Measurements from ENCODE around the gene SMARCAD1.

SMARCAD1 gene

GRCh38 chr4:94237271-94237670, 29.6 kb downstream of the SMARCAD1 start:
- ChIA-PET POLR2A (no interaction called here), CTCF (no interaction called here)
- H3K9me3 ChIP-seq (ENCODE audit: control insufficient read depth, insufficient read depth, low read depth, low read length): no peaks in the 10 kb centered on the region
- H3K27ac ChIP-seq (ENCODE audit: extremely low read depth, low read depth, low read length): no peak overlapping the region
- H3K4me3 ChIP-seq (ENCODE audit: low read depth, low read length): no peak overlapping the region
- H3K4me1 ChIP-seq (ENCODE audit: control insufficient read depth, insufficient read depth, low read length): no peaks in the 10 kb centered on the region
- peaks cover 0 to 67% of the 10 kb centered on the region in 2 experiments for H3K36me3 ChIP-seq (ENCODE audit: control insufficient read depth in 2 of 2, insufficient read depth in 1 of 2, low read length in 2 of 2)
- TF ChIP-seq, protein P1, sequence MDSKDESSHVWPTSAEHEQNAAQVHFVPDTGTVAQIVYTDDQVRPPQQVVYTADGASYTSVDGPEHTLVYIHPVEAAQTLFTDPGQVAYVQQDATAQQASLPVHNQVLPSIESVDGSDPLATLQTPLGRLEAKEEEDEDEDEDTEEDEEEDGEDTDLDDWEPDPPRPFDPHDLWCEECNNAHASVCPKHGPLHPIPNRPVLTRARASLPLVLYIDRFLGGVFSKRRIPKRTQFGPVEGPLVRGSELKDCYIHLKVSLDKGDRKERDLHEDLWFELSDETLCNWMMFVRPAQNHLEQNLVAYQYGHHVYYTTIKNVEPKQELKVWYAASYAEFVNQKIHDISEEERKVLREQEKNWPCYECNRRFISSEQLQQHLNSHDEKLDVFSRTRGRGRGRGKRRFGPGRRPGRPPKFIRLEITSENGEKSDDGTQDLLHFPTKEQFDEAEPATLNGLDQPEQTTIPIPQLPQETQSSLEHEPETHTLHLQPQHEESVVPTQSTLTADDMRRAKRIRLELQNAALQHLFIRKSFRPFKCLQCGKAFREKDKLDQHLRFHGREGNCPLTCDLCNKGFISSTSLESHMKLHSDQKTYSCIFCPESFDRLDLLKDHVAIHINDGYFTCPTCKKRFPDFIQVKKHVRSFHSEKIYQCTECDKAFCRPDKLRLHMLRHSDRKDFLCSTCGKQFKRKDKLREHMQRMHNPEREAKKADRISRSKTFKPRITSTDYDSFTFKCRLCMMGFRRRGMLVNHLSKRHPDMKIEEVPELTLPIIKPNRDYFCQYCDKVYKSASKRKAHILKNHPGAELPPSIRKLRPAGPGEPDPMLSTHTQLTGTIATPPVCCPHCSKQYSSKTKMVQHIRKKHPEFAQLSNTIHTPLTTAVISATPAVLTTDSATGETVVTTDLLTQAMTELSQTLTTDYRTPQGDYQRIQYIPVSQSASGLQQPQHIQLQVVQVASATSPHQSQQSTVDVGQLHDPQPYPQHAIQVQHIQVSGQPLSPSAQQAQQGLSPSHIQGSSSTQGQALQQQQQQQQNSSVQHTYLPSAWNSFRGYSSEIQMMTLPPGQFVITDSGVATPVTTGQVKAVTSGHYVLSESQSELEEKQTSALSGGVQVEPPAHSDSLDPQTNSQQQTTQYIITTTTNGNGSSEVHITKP (tag by site-specific recombination; IDR thresholded peaks at IDR 0.05): no peak
- TF ChIP-seq HOXD13 (CRISPR knock-in tag; IDR thresholded peaks at IDR 0.05; ENCODE audit: borderline replicate concordance): no peak

DNA sequence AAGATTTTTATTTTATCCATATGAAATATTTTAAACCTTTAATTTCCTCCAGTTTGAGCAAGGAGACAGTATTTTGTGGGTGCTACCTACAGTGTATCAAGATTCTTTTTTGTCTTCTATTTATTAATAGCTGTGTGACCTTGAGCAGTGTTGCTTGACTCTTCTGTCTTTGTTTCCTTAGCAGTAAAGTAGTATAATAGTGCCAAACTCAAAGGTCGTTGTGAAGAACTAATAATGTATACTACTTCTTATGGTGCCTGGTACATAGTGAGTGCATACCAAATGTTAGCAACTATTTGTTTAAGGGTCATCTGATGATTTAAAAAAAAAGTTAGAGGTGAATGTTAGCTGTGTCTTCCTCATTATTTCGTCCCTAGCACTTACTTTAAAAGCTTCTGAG, 30.5 kb downstream of the SMARCAD1 start:
- Histone ChIP-seq H3K4me3 (ENCODE audit: low read depth, low read length) (no peak overlapping the region), H3K27ac (ENCODE audit: extremely low read depth, low read depth, low read length) (no peak overlapping the region), H3K9me3 (ENCODE audit: control insufficient read depth, insufficient read depth, low read depth, low read length) (no peaks in the 10 kb centered on the region), H3K36me3 (ENCODE audit: control insufficient read depth in 2 of 2, insufficient read depth in 1 of 2, low read length in 2 of 2) (peaks cover 6 to 74% of the 10 kb centered on the region in 2 experiments), H3K4me1 (ENCODE audit: control insufficient read depth, insufficient read depth, low read length) (no peaks in the 10 kb centered on the region)
- POLR2A ChIA-PET: no interaction called here
- CTCF ChIA-PET: interaction anchor here (0.6 kb wide), 1 partner anchor 447 kb away, joined by 3 read pairs; no protein-coding TSS in a partner anchor
- TF ChIP-seq ZNF692 (tag by site-specific recombination; IDR thresholded peaks at IDR 0.05): no peak
- no peak for TF ChIP-seq ZBTB1 (tag by site-specific recombination; IDR thresholded peaks at IDR 0.05)
- no peak for TF ChIP-seq ZBTB21 (tag by site-specific recombination; IDR thresholded peaks at IDR 0.05)
- no peak for TF ChIP-seq ZNF214 (tag by site-specific recombination; IDR thresholded peaks at IDR 0.05; ENCODE audit: borderline replicate concordance)
- no peak for TF ChIP-seq ZFP3 (tag by site-specific recombination; IDR thresholded peaks at IDR 0.05; ENCODE audit: low read depth)
- no peak for TF ChIP-seq ZNF785 (tag by site-specific recombination; IDR thresholded peaks at IDR 0.05)
- TF ChIP-seq, protein P2, sequence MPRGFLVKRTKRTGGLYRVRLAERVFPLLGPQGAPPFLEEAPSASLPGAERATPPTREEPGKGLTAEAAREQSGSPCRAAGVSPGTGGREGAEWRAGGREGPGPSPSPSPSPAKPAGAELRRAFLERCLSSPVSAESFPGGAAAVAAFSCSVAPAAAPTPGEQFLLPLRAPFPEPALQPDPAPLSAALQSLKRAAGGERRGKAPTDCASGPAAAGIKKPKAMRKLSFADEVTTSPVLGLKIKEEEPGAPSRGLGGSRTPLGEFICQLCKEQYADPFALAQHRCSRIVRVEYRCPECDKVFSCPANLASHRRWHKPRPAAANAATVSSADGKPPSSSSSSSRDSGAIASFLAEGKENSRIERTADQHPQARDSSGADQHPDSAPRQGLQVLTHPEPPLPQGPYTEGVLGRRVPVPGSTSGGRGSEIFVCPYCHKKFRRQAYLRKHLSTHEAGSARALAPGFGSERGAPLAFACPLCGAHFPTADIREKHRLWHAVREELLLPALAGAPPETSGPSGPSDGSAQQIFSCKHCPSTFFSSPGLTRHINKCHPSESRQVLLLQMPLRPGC (tag by site-specific recombination; IDR thresholded peaks at IDR 0.05): no peak
- TF ChIP-seq ZNF23 (tag by site-specific recombination; IDR thresholded peaks at IDR 0.05; ENCODE audit: borderline replicate concordance): no peak

GRCh38 chr4:94240384-94240783, 32.7 kb downstream of the SMARCAD1 start:
- Histone ChIP-seq H3K36me3 (ENCODE audit: control insufficient read depth in 2 of 2, insufficient read depth in 1 of 2, low read length in 2 of 2) (peaks cover 6 to 79% of the 10 kb centered on the region in 2 experiments), H3K9me3 (ENCODE audit: control insufficient read depth, insufficient read depth, low read depth, low read length) (no peaks in the 10 kb centered on the region), H3K4me1 (ENCODE audit: control insufficient read depth, insufficient read depth, low read length) (no peaks in the 10 kb centered on the region), H3K4me3 (ENCODE audit: low read depth, low read length) (no peak overlapping the region), H3K27ac (ENCODE audit: extremely low read depth, low read depth, low read length) (no peak overlapping the region)
- TF ChIP-seq ZNF791 (tag by site-specific recombination; IDR thresholded peaks at IDR 0.05) (no peak), ZNF23 (tag by site-specific recombination; IDR thresholded peaks at IDR 0.05; ENCODE audit: borderline replicate concordance) (no peak), TCF7L2 (IDR thresholded peaks at IDR 0.05; ENCODE audit: borderline replicate concordance, low read depth, low read length) (no peak), ZNF398 (tag by site-specific recombination; IDR thresholded peaks at IDR 0.05) (no peak), ZNF837 (tag by site-specific recombination; IDR thresholded peaks at IDR 0.05) (no peak), BCL11B (tag by site-specific recombination; IDR thresholded peaks at IDR 0.05; ENCODE audit: low read depth) (no peak), PRDM1 (tag by site-specific recombination; IDR thresholded peaks at IDR 0.05) (no peak), ZNF114 (tag by site-specific recombination; IDR thresholded peaks at IDR 0.05) (no peak)
- ChIA-PET POLR2A (no interaction called here), CTCF (no interaction called here)
